Measurements from ENCODE around the gene MICAL2.

MICAL2 gene

DNA sequence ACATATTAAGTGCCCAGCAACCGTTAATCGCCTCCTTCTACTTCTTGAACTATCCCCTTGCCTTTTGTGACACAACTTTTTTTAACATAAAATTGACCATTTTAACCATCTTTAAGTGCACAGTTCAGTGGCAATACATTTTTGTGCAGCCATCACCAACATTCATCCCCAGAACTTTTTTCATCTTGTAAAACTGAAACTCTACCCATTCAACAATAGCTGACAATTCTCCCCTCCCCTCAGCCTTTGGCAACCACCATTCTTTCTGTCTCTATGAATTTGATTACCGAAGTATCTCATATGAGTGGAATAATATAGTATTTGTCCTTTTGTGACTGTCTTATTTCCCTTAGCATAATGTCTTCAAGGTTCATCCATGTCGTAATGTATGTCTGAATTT, 66.0 kb downstream of the MICAL2 start:
- Histone ChIP-seq H2AFZ (no peak overlapping the region), H3K4me2 (ENCODE audit: low read length) (no peak overlapping the region), H3K9me3 (ENCODE audit: control insufficient read depth, low read length) (no peaks in the 10 kb centered on the region), H3K9ac (no peak overlapping the region), H3K4me3 (ENCODE audit: low read depth, low read length) (no peak overlapping the region), H3K27me3 (ENCODE audit: control insufficient read depth, insufficient read depth, low read length) (no peaks in the 10 kb centered on the region), H3K4me1 (no peaks in the 10 kb centered on the region), H3K79me2 (no peaks in the 10 kb centered on the region), H3K27ac (no peak overlapping the region), H3K36me3 (ENCODE audit: control insufficient read depth, insufficient read depth, low read length) (no peaks in the 10 kb centered on the region)
- TF ChIP-seq, protein P1, sequence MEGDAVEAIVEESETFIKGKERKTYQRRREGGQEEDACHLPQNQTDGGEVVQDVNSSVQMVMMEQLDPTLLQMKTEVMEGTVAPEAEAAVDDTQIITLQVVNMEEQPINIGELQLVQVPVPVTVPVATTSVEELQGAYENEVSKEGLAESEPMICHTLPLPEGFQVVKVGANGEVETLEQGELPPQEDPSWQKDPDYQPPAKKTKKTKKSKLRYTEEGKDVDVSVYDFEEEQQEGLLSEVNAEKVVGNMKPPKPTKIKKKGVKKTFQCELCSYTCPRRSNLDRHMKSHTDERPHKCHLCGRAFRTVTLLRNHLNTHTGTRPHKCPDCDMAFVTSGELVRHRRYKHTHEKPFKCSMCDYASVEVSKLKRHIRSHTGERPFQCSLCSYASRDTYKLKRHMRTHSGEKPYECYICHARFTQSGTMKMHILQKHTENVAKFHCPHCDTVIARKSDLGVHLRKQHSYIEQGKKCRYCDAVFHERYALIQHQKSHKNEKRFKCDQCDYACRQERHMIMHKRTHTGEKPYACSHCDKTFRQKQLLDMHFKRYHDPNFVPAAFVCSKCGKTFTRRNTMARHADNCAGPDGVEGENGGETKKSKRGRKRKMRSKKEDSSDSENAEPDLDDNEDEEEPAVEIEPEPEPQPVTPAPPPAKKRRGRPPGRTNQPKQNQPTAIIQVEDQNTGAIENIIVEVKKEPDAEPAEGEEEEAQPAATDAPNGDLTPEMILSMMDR (IDR thresholded peaks at IDR 0.05), result no peak

DNA sequence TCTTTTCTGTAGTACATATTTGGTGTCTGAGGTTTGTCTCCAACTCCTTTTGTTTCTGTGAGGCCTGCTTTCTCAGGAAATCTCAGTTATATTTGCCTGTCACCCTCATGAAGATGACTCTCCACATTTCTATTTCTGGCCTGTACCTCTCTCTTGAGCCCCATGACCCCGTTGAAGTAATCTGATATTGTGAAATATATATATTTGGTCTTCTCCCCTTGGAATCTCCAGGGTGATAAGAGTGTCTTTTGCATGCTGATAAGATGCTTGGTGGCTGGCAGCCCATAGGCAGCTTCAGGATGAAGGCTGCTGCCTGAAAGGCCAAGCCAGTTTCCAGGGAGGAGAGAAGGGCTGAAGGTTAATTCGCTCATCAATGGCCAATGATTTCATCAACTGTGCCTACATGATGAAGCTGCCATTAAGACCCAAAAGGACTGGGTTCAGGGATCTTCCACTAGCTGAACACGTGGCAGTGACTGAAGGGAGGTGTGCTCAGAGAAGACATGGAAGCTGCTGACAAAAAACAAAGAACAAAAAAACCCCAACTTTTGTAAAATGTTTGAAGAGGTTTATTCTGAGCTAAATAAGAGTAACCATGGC, 67.4 kb downstream of the MICAL2 start:
- Histone ChIP-seq H3K4me2 (ENCODE audit: low read length) (no peak overlapping the region), H3K27ac (no peak overlapping the region), H3K4me1 (no peaks in the 10 kb centered on the region), H3K36me3 (ENCODE audit: control insufficient read depth, insufficient read depth, low read length) (no peaks in the 10 kb centered on the region), H2AFZ (no peak overlapping the region), H3K79me2 (no peaks in the 10 kb centered on the region), H3K27me3 (ENCODE audit: control insufficient read depth, insufficient read depth, low read length) (no peaks in the 10 kb centered on the region), H3K9ac (no peak overlapping the region), H3K4me3 (ENCODE audit: low read depth, low read length) (no peak overlapping the region), H3K9me3 (ENCODE audit: control insufficient read depth, low read length) (no peaks in the 10 kb centered on the region)
- TF ChIP-seq, protein P1 (IDR thresholded peaks at IDR 0.05), result no peak

DNA sequence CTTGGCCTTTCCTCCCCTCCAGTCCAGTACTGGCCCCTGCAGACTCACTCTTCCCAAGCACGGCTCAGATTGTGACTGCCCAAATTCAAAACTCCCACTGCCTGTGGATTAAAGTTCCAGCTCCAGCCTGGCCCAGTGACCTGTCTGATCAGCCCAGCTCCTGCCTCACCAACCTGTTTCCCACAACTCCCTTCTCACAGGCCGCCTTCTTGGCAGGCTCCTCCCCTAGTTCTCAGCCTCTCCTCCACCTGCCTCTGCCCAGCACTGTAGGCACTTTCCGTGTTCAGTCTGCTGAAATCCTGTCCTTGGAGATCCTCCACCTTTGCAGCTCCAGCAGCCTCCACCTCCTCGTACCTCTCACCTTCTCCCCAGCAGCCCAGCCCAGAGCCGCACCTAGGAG, 68.6 kb downstream of the MICAL2 start:
- Histone ChIP-seq H3K27ac (no peak overlapping the region), H3K4me3 (ENCODE audit: low read depth, low read length) (no peak overlapping the region), H2AFZ (peak overlapping the region; percentile 28), H3K4me1 (no peaks in the 10 kb centered on the region), H3K9me3 (ENCODE audit: control insufficient read depth, low read length) (no peaks in the 10 kb centered on the region), H3K36me3 (ENCODE audit: control insufficient read depth, insufficient read depth, low read length) (no peaks in the 10 kb centered on the region), H3K4me2 (ENCODE audit: low read length) (no peak overlapping the region), H3K27me3 (ENCODE audit: control insufficient read depth, insufficient read depth, low read length) (no peaks in the 10 kb centered on the region), H3K79me2 (no peaks in the 10 kb centered on the region), H3K9ac (no peak overlapping the region)
- TF ChIP-seq, protein P1 (IDR thresholded peaks at IDR 0.05), result no peak

DNA sequence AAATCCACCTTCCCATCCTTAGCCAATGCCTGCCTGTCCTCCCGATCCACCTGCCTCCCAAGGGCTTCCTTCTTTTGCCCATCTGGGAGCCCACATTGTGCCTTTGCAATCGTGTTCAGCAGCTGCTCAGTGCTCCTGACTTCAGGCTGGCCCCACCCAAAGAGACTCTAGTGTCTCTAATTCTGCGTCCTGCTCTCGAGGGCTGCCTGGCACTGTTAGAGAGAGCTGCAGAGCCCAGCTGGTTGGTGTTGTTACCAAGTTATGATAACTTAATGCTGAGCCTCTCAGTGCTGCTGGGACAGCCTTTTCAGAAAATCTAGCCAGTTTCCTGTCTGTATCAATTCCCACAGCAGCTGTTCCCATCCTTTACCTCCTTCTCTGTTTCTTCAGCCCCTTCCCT, 69.1 kb downstream of the MICAL2 start:
- TF ChIP-seq, protein P1 (IDR thresholded peaks at IDR 0.05), result no peak
- no peaks in the 10 kb centered on the region for H3K36me3 ChIP-seq (ENCODE audit: control insufficient read depth, insufficient read depth, low read length)
- no peak overlapping the region for H3K4me2 ChIP-seq (ENCODE audit: low read length)
- H3K27me3 ChIP-seq (ENCODE audit: control insufficient read depth, insufficient read depth, low read length), result no peaks in the 10 kb centered on the region
- H3K9me3 ChIP-seq (ENCODE audit: control insufficient read depth, low read length), result no peaks in the 10 kb centered on the region
- no peak overlapping the region for H3K9ac ChIP-seq
- no peaks in the 10 kb centered on the region for H3K79me2 ChIP-seq
- H3K4me1 ChIP-seq, result no peaks in the 10 kb centered on the region
- no peak overlapping the region for H3K4me3 ChIP-seq (ENCODE audit: low read depth, low read length)
- no peak overlapping the region for H2AFZ ChIP-seq
- H3K27ac ChIP-seq, result no peak overlapping the region

All from parathyroid adenoma (tissue), 2 donors.